ENCODE measurements around the gene MICAL2. TPM values are rescaled to one million over a fixed set of nuclear protein-coding genes. Genes with fewer than 3 reads are reported as not detected.

MICAL2 gene
- total and polyA plus RNA-seq, 2 donors (not counting 1 experiment from before 2014, with no cell fraction given) = 0.32 to 0.40 TPM

DNA sequence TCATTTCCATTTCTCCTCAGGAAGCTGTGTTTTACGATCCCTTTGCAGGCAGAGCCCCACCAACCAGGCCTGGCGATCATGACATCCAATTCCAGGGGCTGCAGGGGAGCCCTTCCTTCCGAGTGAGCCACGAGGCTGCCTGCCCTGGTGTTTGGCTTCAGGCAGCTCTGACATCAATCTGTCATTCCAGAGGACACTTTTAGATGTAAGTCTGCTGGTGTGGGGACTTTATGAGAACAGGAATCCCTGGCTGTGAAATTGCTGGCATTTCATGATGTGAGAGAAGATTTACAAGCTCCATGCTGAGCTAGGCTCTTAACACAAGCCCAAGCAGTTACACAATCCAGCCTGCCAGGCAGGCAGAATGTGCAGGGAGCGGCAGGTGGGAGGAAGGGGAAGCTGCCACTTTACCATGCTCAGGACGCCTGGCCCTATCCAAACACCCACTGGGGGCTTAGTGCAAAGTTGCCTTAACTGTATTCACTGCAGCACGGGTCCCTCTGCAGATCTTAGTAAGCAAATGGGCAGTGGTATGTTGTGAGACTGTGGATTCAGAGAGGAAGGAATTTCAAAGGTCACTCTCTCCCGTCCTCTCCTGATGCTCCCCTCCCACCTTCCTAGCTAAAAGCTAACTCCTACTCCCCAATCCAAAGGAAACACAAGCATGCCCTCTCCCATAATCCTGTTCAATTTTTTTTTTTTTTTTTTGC lies 43.4 kb upstream of the MICAL2 start:
- H3K9ac ChIP-seq (ENCODE audit: low read length) = no peak overlapping the region
- ATAC-seq (ENCODE audit: low read depth) = no peak

DNA sequence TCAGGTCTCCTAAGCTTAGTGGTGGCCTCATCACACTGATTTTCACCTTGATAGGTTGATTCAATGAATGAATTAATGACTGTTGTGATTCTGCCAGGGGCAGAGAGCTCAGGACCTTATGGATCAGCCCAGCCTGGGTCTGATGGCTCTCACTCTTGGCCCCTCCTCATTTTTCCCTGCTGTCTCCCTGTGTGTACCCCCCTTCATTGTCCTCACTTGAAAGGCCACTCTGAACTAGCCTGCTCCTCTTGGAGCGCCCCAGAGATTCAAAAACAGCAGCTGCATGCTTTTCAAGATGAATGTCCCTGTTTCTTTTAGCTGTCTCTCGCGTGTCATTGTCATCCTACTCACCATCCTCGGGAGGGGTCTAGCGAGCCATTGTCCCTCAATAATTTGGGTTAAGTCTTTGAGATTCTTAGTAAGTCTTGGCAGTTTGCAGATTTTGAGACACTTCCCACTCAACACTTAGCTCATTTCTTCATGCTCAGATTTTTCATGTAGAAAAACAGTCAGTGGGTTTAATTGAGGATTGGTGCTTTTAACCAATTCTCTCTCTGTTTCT lies 42.5 kb upstream of the MICAL2 start:
- Histone ChIP-seq H3K9me3 (ENCODE audit: control extremely low read depth in 1 of 3, control insufficient read depth in 2 of 3, insufficient read depth in 1 of 3, low read length in 2 of 3) (peaks cover 0 to 3% (median 0%) of the 10 kb centered on the region in 3 donors), H3K4me1 (ENCODE audit: control insufficient read depth in 2 of 2, insufficient read depth in 2 of 2, low read length in 2 of 2) (no peaks in the 10 kb centered on the region), H3K36me3 (replicated peaks in 1 of 2; ENCODE audit: control extremely low read depth in 1 of 2, control insufficient read depth in 1 of 2, extremely low read depth in 1 of 2, insufficient read depth in 2 of 2, low read length in 1 of 2) (no peaks in the 10 kb centered on the region), H3K27me3 (replicated peaks in 1 of 4; ENCODE audit: control extremely low read depth in 1 of 4, control insufficient read depth in 3 of 4, insufficient read depth in 4 of 4, low read length in 3 of 4) (peaks cover 0 to 3% (median 0%) of the 10 kb centered on the region in 4 experiments), H3K9ac (ENCODE audit: low read length) (no peak overlapping the region), H4K20me1 (ENCODE audit: control insufficient read depth, insufficient read depth, low read length, poor library complexity, severe bottlenecking) (no peaks in the 10 kb centered on the region), H3K27ac (ENCODE audit: low read length in 2 of 2) (no peak overlapping the region), H2AFZ (ENCODE audit: insufficient read depth, low read depth, low read length, poor library complexity, severe bottlenecking) (no peak overlapping the region), H3K4me2 (replicated peaks; ENCODE audit: low read depth, low read length, poor library complexity, severe bottlenecking) (no peak overlapping the region), H3K4me3 (ENCODE audit: control extremely low read depth in 1 of 5, extremely low read depth in 1 of 5, insufficient read depth in 1 of 5, low read depth in 2 of 5, low read length in 4 of 5) (no peak overlapping the region), H3K79me2 (ENCODE audit: control insufficient read depth, insufficient read depth, low read length) (no peaks in the 10 kb centered on the region)
- DNase-seq (no peak), ATAC-seq (ENCODE audit: low read depth) (no peak)
- Mint-ChIP-seq H3K27me3 (peaks cover 30% of the 10 kb centered on the region), H3K4me1 (no peaks in the 10 kb centered on the region), H3K4me3 (no peak overlapping the region), H3K27ac (no peak overlapping the region), H3K9me3 (ENCODE audit: insufficient read depth) (no peaks in the 10 kb centered on the region)
- WGBS (ENCODE audit: insufficient coverage) = 86% methylated on average over 1 of the region's 5 CpGs
- ChIA-PET POLR2A (no interaction called here), CTCF (interaction anchor here (0.7 kb wide), 1 partner anchor 165 kb away, joined by 3 read pairs; no protein-coding TSS in a partner anchor)
- intact Hi-C loops (cut with micrococcal nuclease) = no loop called here
- TF ChIP-seq, protein P1, sequence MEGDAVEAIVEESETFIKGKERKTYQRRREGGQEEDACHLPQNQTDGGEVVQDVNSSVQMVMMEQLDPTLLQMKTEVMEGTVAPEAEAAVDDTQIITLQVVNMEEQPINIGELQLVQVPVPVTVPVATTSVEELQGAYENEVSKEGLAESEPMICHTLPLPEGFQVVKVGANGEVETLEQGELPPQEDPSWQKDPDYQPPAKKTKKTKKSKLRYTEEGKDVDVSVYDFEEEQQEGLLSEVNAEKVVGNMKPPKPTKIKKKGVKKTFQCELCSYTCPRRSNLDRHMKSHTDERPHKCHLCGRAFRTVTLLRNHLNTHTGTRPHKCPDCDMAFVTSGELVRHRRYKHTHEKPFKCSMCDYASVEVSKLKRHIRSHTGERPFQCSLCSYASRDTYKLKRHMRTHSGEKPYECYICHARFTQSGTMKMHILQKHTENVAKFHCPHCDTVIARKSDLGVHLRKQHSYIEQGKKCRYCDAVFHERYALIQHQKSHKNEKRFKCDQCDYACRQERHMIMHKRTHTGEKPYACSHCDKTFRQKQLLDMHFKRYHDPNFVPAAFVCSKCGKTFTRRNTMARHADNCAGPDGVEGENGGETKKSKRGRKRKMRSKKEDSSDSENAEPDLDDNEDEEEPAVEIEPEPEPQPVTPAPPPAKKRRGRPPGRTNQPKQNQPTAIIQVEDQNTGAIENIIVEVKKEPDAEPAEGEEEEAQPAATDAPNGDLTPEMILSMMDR (IDR thresholded peaks at IDR 0.05) = no peak
- TF ChIP-seq EZH2 (IDR thresholded peaks at IDR 0.05; ENCODE audit: borderline replicate concordance, insufficient read depth, low read depth, low read length, poor library complexity, severe bottlenecking) = no peak

More for the DNA sequence above, 43.4 kb upstream of the MICAL2 start:
- no peaks in the 10 kb centered on the region for H3K4me1 Mint-ChIP-seq
- H3K4me1 ChIP-seq (ENCODE audit: control insufficient read depth in 2 of 2, insufficient read depth in 2 of 2, low read length in 2 of 2) = no peaks in the 10 kb centered on the region
- H3K27me3 ChIP-seq (replicated peaks in 1 of 4; ENCODE audit: control extremely low read depth in 1 of 4, control insufficient read depth in 3 of 4, insufficient read depth in 4 of 4, low read length in 3 of 4) = peaks cover 0 to 3% (median 0%) of the 10 kb centered on the region in 4 experiments
- intact Hi-C loops (cut with micrococcal nuclease) = no loop called here
- H3K27me3 Mint-ChIP-seq = peaks cover 32% of the 10 kb centered on the region
- no peak overlapping the region for H3K4me2 ChIP-seq (replicated peaks; ENCODE audit: low read depth, low read length, poor library complexity, severe bottlenecking)
- POLR2A ChIA-PET = no interaction called here
- 45% methylated on average over 6 of the region's 8 CpGs for WGBS (ENCODE audit: insufficient coverage)
- H3K4me3 ChIP-seq (ENCODE audit: control extremely low read depth in 1 of 5, extremely low read depth in 1 of 5, insufficient read depth in 1 of 5, low read depth in 2 of 5, low read length in 4 of 5) = no peak overlapping the region
- no peaks in the 10 kb centered on the region for H3K9me3 Mint-ChIP-seq (ENCODE audit: insufficient read depth)
- H3K79me2 ChIP-seq (ENCODE audit: control insufficient read depth, insufficient read depth, low read length) = no peaks in the 10 kb centered on the region
- peaks cover 0 to 3% (median 0%) of the 10 kb centered on the region in 3 donors for H3K9me3 ChIP-seq (ENCODE audit: control extremely low read depth in 1 of 3, control insufficient read depth in 2 of 3, insufficient read depth in 1 of 3, low read length in 2 of 3)
- CTCF ChIA-PET = interaction anchor here (0.7 kb wide), 1 partner anchor 166 kb away, joined by 3 read pairs; no protein-coding TSS in a partner anchor
- no peak for DNase-seq
- no peak overlapping the region for H3K27ac ChIP-seq (ENCODE audit: low read length in 2 of 2)
- TF ChIP-seq, protein P1 (IDR thresholded peaks at IDR 0.05) = no peak
- TF ChIP-seq EZH2 (IDR thresholded peaks at IDR 0.05; ENCODE audit: borderline replicate concordance, insufficient read depth, low read depth, low read length, poor library complexity, severe bottlenecking) = no peak
- no peaks in the 10 kb centered on the region for H3K36me3 ChIP-seq (replicated peaks in 1 of 2; ENCODE audit: control extremely low read depth in 1 of 2, control insufficient read depth in 1 of 2, extremely low read depth in 1 of 2, insufficient read depth in 2 of 2, low read length in 1 of 2)
- no peak overlapping the region for H3K4me3 Mint-ChIP-seq
- H2AFZ ChIP-seq (ENCODE audit: insufficient read depth, low read depth, low read length, poor library complexity, severe bottlenecking) = no peak overlapping the region
- no peaks in the 10 kb centered on the region for H4K20me1 ChIP-seq (ENCODE audit: control insufficient read depth, insufficient read depth, low read length, poor library complexity, severe bottlenecking)
- H3K27ac Mint-ChIP-seq = no peak overlapping the region

All from B cell (primary cell).